ENCODE data around the gene KRT3.

- TF ChIP-seq POLR2A (IDR thresholded peaks at IDR 0.05) (no peak), CTCF (IDR thresholded peaks at IDR 0.05 in 8 of 11, conservative IDR thresholded peaks at IDR 0.05 in 3 of 11) (no peak), POLR2AphosphoS5 (IDR thresholded peaks at IDR 0.05) (no peak)
Observed at GRCh38 chr12:52819731-52820510, 24.0 kb upstream of the KRT3 start.

Measured in spleen (tissue), 7 donors.